HG02759 (cell line): ENCODE data around the gene CFL1.
"Not testable (repeated sequence)": the region's sequence is repeated elsewhere in the genome, so short reads cannot be mapped to it uniquely, and the experiment has no call there.

Experiments
- ATAC-seq: cut with Tn5 transposase; IDR thresholded peaks from one replicate; pipeline ENCODE4 v1.9.1; 2021; ENCODE audit warnings: mild to moderate bottlenecking, moderate library complexity; ENCODE audit not compliant: unreplicated experiment

CFL1 gene

DNA sequence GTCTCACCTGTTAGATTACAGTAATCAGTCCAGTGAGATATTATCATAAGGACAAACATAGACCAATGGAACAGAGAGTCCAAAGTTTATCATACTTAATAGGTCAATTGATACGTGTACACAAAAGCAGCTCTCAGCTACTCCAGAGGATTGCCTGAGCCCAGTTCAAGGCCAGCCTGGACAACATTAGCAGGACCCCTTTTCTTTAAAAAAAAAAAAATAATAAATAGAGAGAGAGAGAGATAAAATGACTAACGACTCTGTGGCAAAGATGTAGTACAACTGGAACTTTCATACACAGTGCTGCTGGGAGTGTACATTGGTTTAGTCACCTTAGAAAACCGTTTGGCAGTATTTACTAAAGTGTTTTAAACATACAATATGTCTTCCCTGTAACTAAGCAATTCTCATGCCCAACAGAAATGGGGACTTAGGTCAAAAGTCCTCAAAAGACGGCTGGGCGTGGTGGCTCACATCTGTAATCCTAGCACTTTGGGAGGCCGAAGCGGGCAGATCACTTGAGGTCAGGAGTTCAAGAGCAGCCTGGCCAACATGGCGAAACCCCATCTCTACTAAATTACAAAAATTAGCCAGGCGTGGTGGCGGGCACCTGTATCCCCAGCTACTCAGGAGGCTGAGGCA is 13.6 kb downstream of the CFL1 start:
- ATAC-seq, result no peak

DNA sequence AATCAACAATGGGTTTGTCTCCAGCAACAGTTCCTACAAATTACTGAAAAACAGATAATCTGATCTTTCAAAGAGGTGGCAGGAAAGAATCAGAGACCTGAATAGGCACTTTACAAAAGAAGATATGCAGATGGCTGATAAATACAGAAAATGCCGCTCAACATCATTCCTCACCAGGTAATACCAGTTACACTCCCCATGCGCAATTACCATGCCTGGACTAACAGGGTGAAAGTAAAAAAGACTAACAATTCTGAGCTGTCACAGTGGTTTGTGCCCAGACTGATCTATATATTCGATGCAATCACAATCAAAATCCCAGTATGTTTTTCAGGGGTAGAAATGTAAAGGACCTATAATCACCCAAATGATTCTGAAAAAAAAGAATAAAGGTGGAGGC is 14.2 kb downstream of the CFL1 start:
- no peak for ATAC-seq

- no peak for ATAC-seq
These were observed 15.8 kb downstream of the CFL1 start for GRCh38 chr11:65842144-65842543.

GRCh38 chr11:65834202-65834601 is 23.8 kb downstream of the CFL1 start:
- no peak for ATAC-seq

- peak; percentile 97 for ATAC-seq
These were observed 24.5 kb downstream of the CFL1 start, which contains the start of gene SNX32 for GRCh38 chr11:65833297-65834030. Gene SNX32, plus strand, starts transcription at chr11:65833963. Its CDS starts 103 bp downstream, at chr11:65834066.

GRCh38 chr11:65832231-65832630 is 25.7 kb downstream of the CFL1 start:
- ATAC-seq, result not testable (repeated sequence)

GRCh38 chr11:65829459-65829858 is 28.5 kb downstream of the CFL1 start:
- ATAC-seq, result no peak

DNA sequence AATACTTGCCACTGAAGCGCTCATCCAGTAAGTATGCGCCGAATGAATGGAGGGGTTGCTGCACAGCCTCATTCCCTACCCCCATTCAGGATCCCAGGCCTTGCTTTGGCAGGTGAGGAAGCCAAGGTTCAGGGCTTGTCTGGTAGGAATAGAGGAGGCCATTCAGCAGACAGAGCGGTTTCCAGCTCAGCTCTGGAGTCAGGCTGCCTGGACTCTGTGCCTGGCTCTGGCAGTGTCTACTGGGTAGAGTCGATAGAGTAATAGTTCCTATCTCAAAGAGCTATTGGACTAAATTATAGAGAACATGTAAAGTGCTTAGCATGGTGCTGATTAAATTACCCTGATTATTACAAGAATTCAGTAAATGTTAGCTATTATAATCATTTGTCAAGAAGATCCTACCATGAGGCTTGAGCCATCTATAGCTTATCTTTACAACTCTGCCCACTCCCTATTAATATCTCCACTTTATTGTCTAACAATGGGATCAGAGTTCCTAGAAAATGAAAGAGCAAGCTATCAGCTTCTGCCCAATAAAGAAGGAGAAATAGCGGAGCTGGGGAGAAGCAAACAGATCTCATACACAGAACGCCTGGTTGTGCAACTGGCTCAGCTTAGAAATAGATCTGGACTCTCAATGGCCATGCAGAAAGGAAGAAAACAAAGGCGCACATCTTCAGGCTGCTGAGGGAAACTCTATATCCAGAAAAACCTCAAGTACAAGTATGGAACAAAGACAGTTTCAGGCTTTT is 30.8 kb downstream of the CFL1 start:
- no peak for ATAC-seq

DNA sequence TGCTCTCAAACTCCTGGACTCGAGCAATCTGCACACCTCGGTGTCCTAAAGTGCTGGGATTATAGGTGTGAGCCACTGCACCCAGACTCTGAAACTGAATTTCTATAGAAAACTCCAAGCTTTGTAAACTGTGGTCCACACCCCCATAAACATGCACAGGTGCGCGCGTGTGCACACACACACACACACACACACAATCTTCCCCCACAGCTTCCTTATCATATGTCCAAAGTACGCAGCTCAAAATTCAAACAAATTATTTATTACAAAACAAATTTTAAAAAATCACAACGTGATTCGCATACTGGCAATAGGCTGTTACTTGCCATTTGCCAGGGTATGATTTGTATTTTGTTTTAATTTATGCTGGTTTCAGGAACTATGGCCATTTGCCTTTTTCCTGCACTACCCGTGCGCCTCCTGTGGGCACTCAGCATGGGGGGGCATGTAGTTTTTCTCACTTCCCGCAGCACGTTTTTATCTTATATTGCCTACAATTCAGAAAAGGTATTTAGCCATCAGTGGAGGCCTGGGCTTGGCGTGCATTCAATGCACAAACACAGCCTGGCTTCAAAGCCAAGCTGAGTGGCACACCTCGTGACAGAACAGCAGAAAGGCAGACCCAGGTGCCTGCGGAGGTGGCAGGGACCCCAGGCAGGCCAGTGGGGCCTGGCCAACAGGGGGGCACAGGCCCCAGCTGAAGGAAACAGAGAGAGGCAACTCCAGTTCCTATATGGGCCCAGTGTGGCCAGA is 35.0 kb downstream of the CFL1 start:
- no peak for ATAC-seq

DNA sequence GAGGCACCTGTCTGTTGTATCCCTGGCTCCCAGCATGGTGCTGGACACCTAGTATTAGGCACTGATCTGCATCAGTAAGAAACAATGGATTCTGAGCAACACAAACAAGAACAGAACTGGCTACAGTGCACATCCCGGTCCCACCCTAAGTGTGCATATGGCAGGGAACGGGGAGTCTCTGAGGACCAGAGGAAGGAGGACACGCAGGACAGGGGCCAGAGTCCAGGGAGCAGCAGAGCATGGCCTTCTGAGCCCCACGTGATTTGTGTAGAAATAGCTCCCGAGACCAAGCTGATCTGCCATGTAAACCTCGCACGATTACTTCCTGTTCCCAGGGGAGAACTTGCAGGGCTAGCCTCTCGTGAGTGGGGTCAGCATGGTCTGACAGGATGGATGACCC is 36.9 kb downstream of the CFL1 start:
- ATAC-seq, result no peak

DNA sequence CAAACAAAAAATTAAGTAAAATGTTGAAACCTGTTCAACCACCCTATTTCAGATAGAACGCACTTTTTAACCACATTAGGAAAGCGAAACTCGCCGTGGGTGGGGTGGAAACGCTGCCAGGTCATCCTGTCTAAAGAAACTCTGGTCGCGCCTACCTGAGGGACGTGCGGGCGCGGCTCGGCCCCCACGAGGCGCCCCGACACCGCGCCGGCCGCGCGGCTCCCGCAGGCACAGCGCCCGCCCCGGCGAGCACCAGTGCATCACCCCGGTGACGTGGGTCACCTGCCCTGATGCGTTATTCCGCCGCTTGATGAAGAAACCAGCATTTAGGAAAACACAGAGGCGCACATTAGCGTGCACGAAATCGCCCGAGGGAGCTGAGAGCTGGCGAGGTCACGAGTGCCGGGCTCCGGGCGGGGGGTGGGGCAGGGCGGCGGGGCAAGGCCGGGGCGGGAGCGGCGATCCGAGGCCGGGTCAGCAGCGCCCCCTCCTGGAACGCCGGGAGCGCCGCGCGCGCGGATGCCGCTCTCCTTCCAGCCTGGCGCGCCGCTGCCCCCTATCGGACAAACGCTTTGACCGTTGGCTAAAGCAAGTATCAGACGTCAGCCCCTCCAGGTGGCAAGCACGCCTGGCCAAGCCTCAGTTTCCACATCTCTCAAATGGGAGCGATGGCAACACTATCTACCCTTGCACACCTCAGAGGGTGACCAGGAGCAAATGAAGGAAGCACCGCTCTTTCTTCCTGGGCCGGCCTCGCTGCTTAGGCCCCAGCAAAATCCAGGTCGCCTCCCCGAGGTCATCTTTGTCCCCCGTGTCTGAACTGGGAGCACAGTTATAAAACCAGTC is 39.9 kb downstream of the CFL1 start:
- ATAC-seq, result peak; percentile 86

- no peak for ATAC-seq
These were observed 40.6 kb downstream of the CFL1 start for GRCh38 chr11:65817312-65817834.

GRCh38 chr11:65816696-65817095 is 41.3 kb downstream of the CFL1 start:
- ATAC-seq, result no peak

- ATAC-seq, result no peak
These were observed 42.9 kb downstream of the CFL1 start for GRCh38 chr11:65814986-65815565.

GRCh38 chr11:65814131-65814985 is 43.6 kb downstream of the CFL1 start:
- ATAC-seq, result no peak

DNA sequence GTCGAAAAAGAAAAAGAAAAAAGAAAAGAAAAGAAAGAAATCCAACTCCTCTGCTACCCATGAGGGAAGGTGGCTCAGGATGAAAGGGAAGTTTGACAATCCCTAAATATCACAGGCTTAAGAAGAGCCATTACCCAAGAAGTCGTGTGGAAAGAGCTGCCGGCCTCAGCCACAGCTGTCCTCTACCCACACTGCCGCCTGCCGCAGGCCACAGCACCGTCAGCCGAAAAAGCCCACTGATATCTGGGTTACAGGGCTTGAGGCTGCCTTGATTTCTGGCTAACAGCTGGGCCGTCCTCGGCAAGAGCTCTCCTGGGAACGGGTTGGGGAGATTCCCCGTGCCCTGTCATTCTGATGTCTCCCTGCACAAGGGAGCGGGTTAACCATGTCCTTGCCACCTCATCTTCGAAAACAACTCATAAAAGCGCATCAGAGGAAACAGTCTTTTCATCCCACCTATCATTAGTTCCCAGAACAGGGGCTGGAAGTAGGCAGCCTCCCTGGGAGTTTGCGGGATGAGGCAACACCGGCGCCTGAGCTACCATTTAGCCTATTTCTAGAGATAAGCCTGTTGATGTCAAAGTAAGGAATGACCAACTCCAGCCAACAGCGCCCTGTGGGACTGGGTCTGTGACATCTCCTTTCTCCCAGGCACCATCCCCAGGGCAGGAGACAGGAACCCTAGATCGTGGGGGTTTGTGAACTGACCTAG is 46.1 kb downstream of the CFL1 start:
- ATAC-seq, result no peak

DNA sequence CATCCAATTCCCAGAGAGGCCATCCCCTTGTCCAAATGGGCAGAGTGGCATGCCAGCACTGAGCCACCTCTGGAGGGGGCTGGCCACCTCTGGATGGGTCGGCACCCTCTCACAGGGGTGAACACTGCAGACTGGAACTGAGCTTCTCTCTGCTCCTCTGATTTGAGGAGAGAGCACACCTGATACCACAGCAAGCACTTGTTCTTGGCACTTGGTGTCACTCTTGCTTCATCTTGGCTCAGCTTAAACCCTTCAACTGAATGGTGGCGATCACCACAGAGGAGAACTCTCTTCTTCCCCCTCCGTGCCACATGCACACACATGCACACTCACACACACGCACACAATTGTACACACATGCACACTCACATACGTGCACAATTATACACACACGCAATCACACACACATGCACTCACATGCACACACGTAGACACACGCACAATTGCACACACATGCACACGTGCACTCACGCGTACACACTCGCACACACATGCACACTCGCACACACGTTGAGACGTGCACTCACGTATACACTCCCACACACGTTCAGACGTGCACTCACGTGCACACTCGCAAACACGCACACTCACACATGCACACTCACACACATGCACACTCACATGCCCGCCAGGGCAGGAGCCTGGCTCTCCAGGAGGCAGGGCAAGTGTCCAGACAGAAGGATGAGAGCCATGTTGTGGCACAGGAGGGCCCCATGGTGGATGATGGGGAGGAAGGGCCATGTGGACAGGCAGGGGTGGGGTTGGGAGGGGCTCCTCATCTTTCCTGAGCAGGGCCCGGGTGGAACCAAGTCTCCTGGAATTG is 47.7 kb downstream of the CFL1 start:
- no peak for ATAC-seq
